Testis (tissue), 3 donors: Measurements from ENCODE around the gene ATP8A1. TPM values are rescaled to one million over a fixed set of nuclear protein-coding genes. Genes with fewer than 3 reads are reported as not detected.

ENCODE experiments used
- DNase-seq: peaks from one replicate; pipeline ENCODE4 v3.0.0-alpha.2; 2019
- H3K27ac ChIP-seq, 2 donors: fragments of 200-600 bp; sonication (generic); one replicate each; pipeline ENCODE4 v1.5.1; 2019
- H3K27me3 ChIP-seq: fragments of 200-600 bp; sonication (generic); one replicate; pipeline ENCODE4 v1.5.1; 2019
- H3K36me3 ChIP-seq: fragments of 200-600 bp; sonication (generic); one replicate; pipeline ENCODE4 v1.5.1; 2017; ENCODE audit warnings: low read depth; ENCODE audit errors: missing control alignments
- H3K4me1 ChIP-seq: fragments of 200-600 bp; sonication (generic); one replicate; pipeline ENCODE4 v1.5.1; 2019
- H3K4me3 ChIP-seq, 2 donors: fragments of 200-600 bp; sonication (generic); one replicate each; pipeline ENCODE4 v1.5.1; 2017 to 2019
- H3K9me3 ChIP-seq: fragments of 200-600 bp; sonication (generic); one replicate; pipeline ENCODE4 v1.5.1; 2017
- POLR2A ChIP-seq: fragments of 450-650 bp; IDR thresholded peaks from one replicate; pipeline ENCODE4 v1.6.1; 2017; ENCODE audit warnings: antibody characterized with exemption, mild to moderate bottlenecking, moderate library complexity
- WGBS, 2 donors: methylation state at CpG; one replicate each; pipeline ENCODE4 v1.1.5; 2018; 5-methylcytosine and 5-hydroxymethylcytosine counted together
- intact Hi-C: fragments of 100-400 bp; cut with DNase I; formaldehyde crosslinking; loops from one replicate; pipeline ENCODE4 v1.15.1; 2023; ENCODE audit warnings: low total_unique reads
- polyA plus RNA-seq: library from polyadenylated mRNA; stranded (reverse); fragments of 350-450 nt; fragmentation: Illumina TruSeq; extraction: RNeasy Lipid Tissue Mini Kit (QIAGEN cat#74804); gene quantifications from one replicate; pipeline ENCODE4 v1.2.3, GENCODE V29; 2014; ENCODE audit warnings: low read depth, low replicate concordance; ENCODE audit not compliant: insufficient read depth
- total RNA-seq, 2 donors: library from RNA; depleted of rRNA; stranded (reverse); fragments of >200 nt; gene quantifications; one replicate each; pipeline ENCODE4 v1.2.3, GENCODE V29; 2016
- TF ChIP-seq, protein P1 (sequence below), 3 experiments: fragments of 450-650 bp in 2 of 3; fragments of 200-600 bp in 1 of 3; sonication (generic) in 1 of 3; IDR thresholded peaks; one replicate each; pipeline ENCODE4 v1.5.1; 2016 to 2019; ENCODE audit warnings: antibody characterized with exemption in 3 of 3, mild to moderate bottlenecking in 2 of 3, moderate library complexity in 1 of 3

Gene ATP8A1
- total and polyA plus RNA-seq, 3 donors from 2014 or later, result 5.5 to 32.5 (median 18.8) TPM

DNA sequence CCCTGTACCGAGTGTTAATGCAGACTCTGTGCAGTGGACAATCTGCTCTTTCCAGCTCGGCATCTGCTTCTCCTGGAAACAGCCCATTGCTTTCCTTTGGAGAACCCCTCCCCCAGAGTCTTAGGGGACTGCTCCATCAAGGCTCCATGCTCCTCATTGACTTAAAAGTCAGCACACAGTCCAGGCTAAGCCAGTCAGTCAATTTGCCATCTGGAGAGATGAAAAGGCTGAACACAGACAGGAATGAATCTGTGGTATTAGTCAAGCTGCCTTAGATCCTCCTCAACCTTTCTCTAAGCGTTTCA is 20.3 kb downstream of the ATP8A1 start:
- WGBS, 2 donors, result 80 to 86% methylated on average over 3 of the region's 3 CpGs
- Histone ChIP-seq H3K36me3 (no peaks in the 10 kb centered on the region), H3K9me3 (no peaks in the 10 kb centered on the region), H3K27me3 (no peaks in the 10 kb centered on the region), H3K27ac (no peak overlapping the region), H3K4me3 (no peak overlapping the region), H3K4me1 (no peaks in the 10 kb centered on the region)
- intact Hi-C loops, result no loop called here
- no peak for DNase-seq
- TF ChIP-seq POLR2A, result no peak
- TF ChIP-seq, protein P1, sequence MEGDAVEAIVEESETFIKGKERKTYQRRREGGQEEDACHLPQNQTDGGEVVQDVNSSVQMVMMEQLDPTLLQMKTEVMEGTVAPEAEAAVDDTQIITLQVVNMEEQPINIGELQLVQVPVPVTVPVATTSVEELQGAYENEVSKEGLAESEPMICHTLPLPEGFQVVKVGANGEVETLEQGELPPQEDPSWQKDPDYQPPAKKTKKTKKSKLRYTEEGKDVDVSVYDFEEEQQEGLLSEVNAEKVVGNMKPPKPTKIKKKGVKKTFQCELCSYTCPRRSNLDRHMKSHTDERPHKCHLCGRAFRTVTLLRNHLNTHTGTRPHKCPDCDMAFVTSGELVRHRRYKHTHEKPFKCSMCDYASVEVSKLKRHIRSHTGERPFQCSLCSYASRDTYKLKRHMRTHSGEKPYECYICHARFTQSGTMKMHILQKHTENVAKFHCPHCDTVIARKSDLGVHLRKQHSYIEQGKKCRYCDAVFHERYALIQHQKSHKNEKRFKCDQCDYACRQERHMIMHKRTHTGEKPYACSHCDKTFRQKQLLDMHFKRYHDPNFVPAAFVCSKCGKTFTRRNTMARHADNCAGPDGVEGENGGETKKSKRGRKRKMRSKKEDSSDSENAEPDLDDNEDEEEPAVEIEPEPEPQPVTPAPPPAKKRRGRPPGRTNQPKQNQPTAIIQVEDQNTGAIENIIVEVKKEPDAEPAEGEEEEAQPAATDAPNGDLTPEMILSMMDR (IDR thresholded peaks at IDR 0.05), result no peak

DNA sequence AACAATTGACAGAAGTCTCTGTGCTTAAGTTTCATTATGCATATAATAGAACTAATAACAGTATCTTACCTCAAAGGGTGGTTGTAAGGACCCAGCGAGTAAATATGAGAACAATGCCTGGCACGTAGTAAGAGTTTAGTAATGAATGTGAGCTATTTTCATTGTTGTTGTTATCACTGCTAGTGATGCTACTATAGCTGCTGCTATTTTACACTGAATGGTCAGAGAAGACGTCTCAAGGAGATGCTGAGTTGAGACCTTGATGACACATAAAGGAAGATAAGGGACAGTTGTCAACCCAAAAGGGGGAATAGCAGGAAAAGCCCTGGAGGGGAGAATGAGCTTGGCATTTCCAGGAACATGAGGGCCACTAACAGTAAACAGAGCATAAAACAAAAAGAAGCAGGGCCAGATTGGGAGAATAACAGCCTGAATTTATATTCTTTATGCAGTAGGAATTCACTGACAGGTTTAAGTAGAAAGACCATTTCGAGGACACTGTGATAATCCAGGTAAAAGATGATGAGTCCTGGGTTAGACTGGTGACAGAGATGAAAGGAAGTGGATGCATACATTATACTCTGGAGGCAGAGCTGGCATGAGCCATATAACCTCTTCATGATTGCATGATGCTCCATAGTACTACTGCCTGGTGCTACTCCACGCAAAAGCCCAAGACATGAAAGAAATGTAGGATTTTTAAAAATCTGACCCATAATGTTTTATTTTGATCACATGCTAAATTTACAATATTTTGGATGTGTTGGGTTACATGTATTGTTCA is 23.1 kb downstream of the ATP8A1 start:
- 69 to 75% methylated on average over 5 of the region's 5 CpGs for WGBS, 2 donors
- intact Hi-C loops, result no loop called here
- TF ChIP-seq, protein P1 (IDR thresholded peaks at IDR 0.05), result no peak
- no peak for TF ChIP-seq POLR2A
- H3K36me3 ChIP-seq, result no peaks in the 10 kb centered on the region
- H3K4me3 ChIP-seq, result no peak overlapping the region
- H3K4me1 ChIP-seq, result no peaks in the 10 kb centered on the region
- no peaks in the 10 kb centered on the region for H3K9me3 ChIP-seq
- no peaks in the 10 kb centered on the region for H3K27me3 ChIP-seq
- DNase-seq, result no peak
- no peak overlapping the region for H3K27ac ChIP-seq

DNA sequence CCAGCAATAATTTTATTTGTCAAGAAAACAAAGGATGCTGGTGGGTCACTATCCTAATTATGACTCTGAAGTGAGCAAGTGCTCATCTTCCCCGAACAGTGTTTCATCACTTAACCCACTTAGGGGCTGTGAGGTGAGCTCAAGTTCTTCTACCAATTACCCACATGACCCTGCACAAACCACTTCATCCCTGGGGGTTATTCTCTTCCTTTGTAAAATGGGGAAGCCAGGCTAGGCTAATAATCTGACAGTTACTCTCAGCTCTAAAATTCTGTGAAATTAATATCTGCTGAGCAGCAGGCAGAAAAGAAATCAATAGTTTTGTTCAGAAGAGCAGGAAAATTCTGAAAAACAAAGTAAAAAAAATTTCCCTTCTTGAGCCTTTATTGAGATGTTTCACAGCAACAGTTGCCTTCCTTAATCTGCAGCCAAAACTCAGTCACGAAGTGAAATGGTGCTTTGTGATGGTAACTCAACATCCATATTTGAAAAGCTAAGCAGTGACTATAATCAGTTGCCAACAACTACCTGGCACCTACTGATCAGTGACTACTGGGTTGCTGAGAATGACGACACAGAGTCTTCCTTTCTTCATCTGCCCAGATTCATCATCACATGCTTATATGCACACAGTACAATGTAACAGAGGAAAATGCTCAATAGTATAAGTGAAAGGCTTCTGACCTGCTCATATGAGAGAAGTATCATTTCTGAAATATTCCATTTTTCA is 24.1 kb downstream of the ATP8A1 start:
- no peak overlapping the region for H3K27ac ChIP-seq
- WGBS, 2 donors, result 78 to 89% methylated on average over 3 of the region's 3 CpGs
- DNase-seq, result no peak
- H3K36me3 ChIP-seq, result no peaks in the 10 kb centered on the region
- no peak overlapping the region for H3K4me3 ChIP-seq
- no peaks in the 10 kb centered on the region for H3K27me3 ChIP-seq
- intact Hi-C loops, result no loop called here
- H3K9me3 ChIP-seq, result no peaks in the 10 kb centered on the region
- TF ChIP-seq, protein P1 (IDR thresholded peaks at IDR 0.05), result no peak
- TF ChIP-seq POLR2A, result no peak
- H3K4me1 ChIP-seq, result peaks cover 5% of the 10 kb centered on the region

DNA sequence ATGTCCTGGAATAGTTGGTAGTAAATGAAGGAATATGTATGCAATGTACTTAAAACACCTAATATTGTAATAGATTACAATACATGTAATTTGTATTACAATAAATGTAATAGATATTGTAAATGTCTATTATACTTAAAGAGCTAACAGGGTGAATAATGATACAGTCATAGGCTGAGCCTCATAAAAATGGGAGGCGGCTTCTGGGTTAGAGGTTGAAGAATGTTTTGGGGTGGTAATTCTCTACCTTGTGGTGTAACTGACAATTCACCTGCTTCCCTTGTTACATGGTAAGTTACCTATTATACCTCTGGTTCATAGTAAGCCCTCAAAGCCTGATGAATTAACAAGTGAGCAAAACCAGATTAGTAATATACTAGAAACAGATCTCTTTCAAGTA is 26.0 kb downstream of the ATP8A1 start:
- no peak for DNase-seq
- Histone ChIP-seq H3K36me3 (no peaks in the 10 kb centered on the region), H3K4me1 (peaks cover 5% of the 10 kb centered on the region), H3K27me3 (no peaks in the 10 kb centered on the region), H3K27ac (no peak overlapping the region), H3K4me3 (no peak overlapping the region), H3K9me3 (no peaks in the 10 kb centered on the region)
- TF ChIP-seq, protein P1 (IDR thresholded peaks at IDR 0.05), result no peak
- no peak for TF ChIP-seq POLR2A
- intact Hi-C loops, result no loop called here
- 91 to 93% methylated on average over 1 of the region's 1 CpG for WGBS, 2 donors
